HepG2 (cell line): ENCODE measurements around the gene TBC1D5. TPM values are rescaled to one million over a fixed set of nuclear protein-coding genes. Genes with fewer than 3 reads are reported as not detected.

Source experiments
- ATAC-seq: fragments of 200-7000 bp; cut with Tn5 transposase; 3 replicates; pipeline ENCODE4 v1.9.1; 2020; ENCODE audit warnings: mild to moderate bottlenecking, moderate library complexity
- BruUV-seq: library from RNA; stranded (reverse); fragments of 400-500 nt; replicated peaks from 2 replicates; lab custom pipeline; 2021; lab: Mats Ljungman, UMichigan
- CTCF ChIA-PET: fragments of 300-600 bp; formaldehyde crosslinking; extraction: SDS; loops from one replicate; lab custom pipeline; 2021; ENCODE audit warnings: low total read pairs, inconsistent platforms, low intra/inter-chr PET ratio; lab: Yijun Ruan, JAX
- POLR2A ChIA-PET: fragments of 350-600 bp; sonication (Branson Sonifier 250); formaldehyde crosslinking; loops from one replicate; lab custom pipeline; 2020; ENCODE audit warnings: antibody characterized with exemption, inconsistent platforms; lab: Yijun Ruan, JAX
- DNase-seq: peaks from one replicate; pipeline ENCODE4 v3.0.0-alpha.2; 2015; ENCODE audit warnings: low spot score
- FAIRE-seq: peaks from 3 replicates; lab custom pipeline; 2011; peaks lifted over from hg19 to GRCh38; lab: Jason Lieb, UNC
- H2AFZ ChIP-seq: one replicate; pipeline ENCODE4 v1.6.1; 2011; ENCODE audit warnings: low read length, inconsistent platforms
- H3K27ac ChIP-seq: fragments of 300-600 bp; 3 replicates; pipeline ENCODE4 v1.8.0; 2011; ENCODE audit warnings: mixed run types, mild to moderate bottlenecking, mixed read lengths, low read length, inconsistent platforms; ENCODE audit not compliant: insufficient read depth; ENCODE audit errors: extremely low read length
- H3K27me3 ChIP-seq, 2 experiments: fragments of 200-600 bp in 1 of 2; 2 replicates in 1 of 2; 3 replicates in 1 of 2; pipeline versions ENCODE4 v1.6.0 to v1.8.0; 2011; ENCODE audit warnings: low read length in 2 of 2, mild to moderate bottlenecking in 2 of 2, moderate library complexity in 2 of 2, inconsistent platforms in 1 of 2; ENCODE audit not compliant: insufficient read depth in 2 of 2, control insufficient read depth in 1 of 2
- H3K36me3 ChIP-seq, 2 experiments: fragments of 200-600 bp in 1 of 2; replicated peaks in 1 of 2; 2 replicates in 1 of 2; 3 replicates in 1 of 2; pipeline versions ENCODE4 v1.5.1 to v1.8.0; 2011; ENCODE audit warnings: low read length in 2 of 2, inconsistent platforms in 1 of 2; ENCODE audit not compliant: insufficient read depth in 2 of 2, control insufficient read depth in 1 of 2
- H3K4me1 ChIP-seq: 2 replicates; pipeline ENCODE4 v1.5.1; 2012; ENCODE audit warnings: low read length, inconsistent platforms; ENCODE audit not compliant: insufficient read depth
- H3K4me2 ChIP-seq: 2 replicates; pipeline ENCODE4 v1.6.0; 2011; ENCODE audit warnings: low read depth, low read length, inconsistent platforms
- H3K4me3 ChIP-seq, 3 experiments: fragments of 200-600 bp in 1 of 3; sonication (generic), shearing (Covaris generic) in 1 of 3; replicated peaks in 1 of 3; 2 replicates each; pipeline ENCODE4 v1.5.1; 2011 to 2016; ENCODE audit warnings: low read length in 3 of 3, inconsistent platforms in 2 of 3, low read depth in 2 of 3, mild to moderate bottlenecking in 2 of 3, control low read depth in 1 of 3, mixed read lengths in 1 of 3; ENCODE audit not compliant: insufficient read depth in 1 of 3
- H3K79me2 ChIP-seq: one replicate; pipeline ENCODE4 v1.6.1; 2011; ENCODE audit warnings: low read length, inconsistent platforms; ENCODE audit not compliant: insufficient read depth
- H3K9ac ChIP-seq: 2 replicates; pipeline ENCODE4 v1.6.0; 2011; ENCODE audit warnings: mild to moderate bottlenecking, low read depth, low read length, inconsistent platforms; ENCODE audit not compliant: insufficient read depth
- H3K9me3 ChIP-seq: 2 replicates; pipeline ENCODE4 v1.5.1; 2012; ENCODE audit warnings: mild to moderate bottlenecking, low read length
- H4K20me1 ChIP-seq: 2 replicates; pipeline ENCODE4 v1.6.0; 2011; ENCODE audit warnings: inconsistent platforms, mild to moderate bottlenecking, low read length, moderate library complexity; ENCODE audit not compliant: insufficient read depth
- ARNT2 ChIP-seq: sonication (generic); formaldehyde crosslinking; IDR thresholded peaks from 2 replicates; pipeline ENCODE4 v1.8.0; 2022; ENCODE audit warnings: mild to moderate bottlenecking, low read depth, missing genetic modification reagents, moderate library complexity
- GMEB2 ChIP-seq: IDR thresholded peaks from 2 replicates; pipeline ENCODE4 v1.6.1; 2016; ENCODE audit warnings: missing biosample characterization, missing genetic modification reagents, low read depth
- HMG20B ChIP-seq: conservative IDR thresholded peaks from 2 replicates; pipeline ENCODE4 v1.6.1; 2016; ENCODE audit warnings: missing genetic modification reagents, missing compliant biosample characterization
- SAP130 ChIP-seq: IDR thresholded peaks from 2 replicates; pipeline ENCODE4 v1.6.1; 2016; ENCODE audit warnings: low read depth
- SOX5 ChIP-seq: IDR thresholded peaks from 2 replicates; pipeline ENCODE4 v1.6.1; 2016; ENCODE audit warnings: borderline replicate concordance
- TBP ChIP-seq: sonication (generic); formaldehyde crosslinking; IDR thresholded peaks from 2 replicates; pipeline ENCODE4 v1.5.0; 2020; ENCODE audit warnings: missing genetic modification reagents
- WIZ ChIP-seq: sonication (generic); formaldehyde crosslinking; IDR thresholded peaks from 2 replicates; pipeline ENCODE4 v1.5.1; 2020; ENCODE audit warnings: mild to moderate bottlenecking, missing genetic modification reagents
- ZFP36L2 ChIP-seq: sonication (generic); formaldehyde crosslinking; IDR thresholded peaks from 2 replicates; pipeline ENCODE4 v1.4.0; 2020; ENCODE audit warnings: missing genetic modification reagents
- WGBS: methylation state at CpG from one replicate; pipeline ENCODE4 v1.1.6; 2017; ENCODE audit warnings: low lambda C conversion rate; 5-methylcytosine and 5-hydroxymethylcytosine counted together
- in situ Hi-C: cut with HindIII; loops from 2 replicates; pipeline ENCODE4 v1.10.0; 2017; ENCODE audit warnings: low pct_unique_long_range_greater_than_20kb; ENCODE audit not compliant: extremely low pct_ligation_motif_present
- intact Hi-C: fragments of 100-400 bp; cut with micrococcal nuclease; formaldehyde crosslinking; loops from one replicate; pipeline ENCODE4 v1.10.0; 2022; ENCODE audit not compliant: unreplicated experiment
- polyA plus RNA-seq, 8 experiments: library from polyadenylated mRNA; depleted of rRNA in 3 of 8; stranded (reverse) in 7 of 8; unstranded in 1 of 8; fragments of >200 nt; fragmentation: Illumina TruSeq in 4 of 8; extraction: Trizol in 4 of 8; gene quantifications; 2 replicates each; pipeline versions ENCODE4 v1.2.1 to v1.2.3, GENCODE V29; 2011 to 2016; ENCODE audit warnings: low read depth in 4 of 8, missing spikeins in 1 of 8, mixed read lengths in 1 of 8; ENCODE audit not compliant: insufficient read depth in 1 of 8
- total RNA-seq, 5 experiments: library from RNA; depleted of rRNA; stranded (reverse); fragments of >200 nt; fragmentation: Illumina TruSeq; extraction: Trizol; gene quantifications; 2 replicates each; pipeline ENCODE4 v1.2.3, GENCODE V29; 2016; ENCODE audit warnings: low read depth in 1 of 5
- TF ChIP-seq, protein P1 (sequence below): sonication (generic); formaldehyde crosslinking; IDR thresholded peaks from 2 replicates; pipeline ENCODE4 v1.5.0; 2020; ENCODE audit warnings: mild to moderate bottlenecking, missing genetic modification reagents, borderline replicate concordance
- TF ChIP-seq, protein P2 (sequence below): sonication (generic); formaldehyde crosslinking; IDR thresholded peaks from 2 replicates; pipeline ENCODE4 v1.4.0; 2020; ENCODE audit warnings: mild to moderate bottlenecking, missing genetic modification reagents

The TBC1D5 gene
- total and polyA plus RNA-seq, 2 of the 13 experiments (the other 11 are each of a cell fraction or from before 2014, with no cell fraction given) = 19.2 to 33.3 TPM

DNA sequence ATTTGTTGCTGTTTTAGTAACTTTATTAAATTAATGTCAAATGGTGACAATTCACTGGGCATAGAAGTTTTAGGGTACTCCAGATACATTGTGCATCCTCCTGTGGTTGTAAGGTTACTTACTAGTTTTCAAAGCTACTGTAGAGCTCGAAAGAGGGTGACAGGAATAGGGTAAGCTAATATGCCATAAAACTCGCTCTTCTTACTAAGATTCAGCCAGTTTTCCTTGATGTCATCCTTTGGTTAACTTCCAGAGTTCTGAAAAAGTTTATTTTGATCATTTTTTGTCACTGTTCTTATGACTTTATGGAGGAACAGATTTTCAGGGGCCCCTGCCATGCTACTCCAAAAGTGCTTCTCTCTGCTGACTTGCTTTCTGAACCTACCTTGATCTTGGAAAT is 522.8 kb downstream of the TBC1D5 start:
- no peak overlapping the region for H3K9ac ChIP-seq
- H3K4me2 ChIP-seq = no peak overlapping the region
- WGBS = 100% methylated on average over 2 of the region's 2 CpGs
- no peaks in the 10 kb centered on the region for H3K27me3 ChIP-seq
- POLR2A ChIA-PET = no interaction called here
- in situ Hi-C loops (no loop called here), intact Hi-C loops (no loop called here)
- H3K79me2 ChIP-seq = no peaks in the 10 kb centered on the region
- H3K4me3 ChIP-seq = no peak overlapping the region
- no peaks in the 10 kb centered on the region for H3K4me1 ChIP-seq
- no peaks in the 10 kb centered on the region for H4K20me1 ChIP-seq
- TF ChIP-seq WIZ (CRISPR knock-in tag) = no peak
- no peak for TF ChIP-seq SAP130
- TF ChIP-seq GMEB2 = no peak
- TF ChIP-seq, protein P1, sequence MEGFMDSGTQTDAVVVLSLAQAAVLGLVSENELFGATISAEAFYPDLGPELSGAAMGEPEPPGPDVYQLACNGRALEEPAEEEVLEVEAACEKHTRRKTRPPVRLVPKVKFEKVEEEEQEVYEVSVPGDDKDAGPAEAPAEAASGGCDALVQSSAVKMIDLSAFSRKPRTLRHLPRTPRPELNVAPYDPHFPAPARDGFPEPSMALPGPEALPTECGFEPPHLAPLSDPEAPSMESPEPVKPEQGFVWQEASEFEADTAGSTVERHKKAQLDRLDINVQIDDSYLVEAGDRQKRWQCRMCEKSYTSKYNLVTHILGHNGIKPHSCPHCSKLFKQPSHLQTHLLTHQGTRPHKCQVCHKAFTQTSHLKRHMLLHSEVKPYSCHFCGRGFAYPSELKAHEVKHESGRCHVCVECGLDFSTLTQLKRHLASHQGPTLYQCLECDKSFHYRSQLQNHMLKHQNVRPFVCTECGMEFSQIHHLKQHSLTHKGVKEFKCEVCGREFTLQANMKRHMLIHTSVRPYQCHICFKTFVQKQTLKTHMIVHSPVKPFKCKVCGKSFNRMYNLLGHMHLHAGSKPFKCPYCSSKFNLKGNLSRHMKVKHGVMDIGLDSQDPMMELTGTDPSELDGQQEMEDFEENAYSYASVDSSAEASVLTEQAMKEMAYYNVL = no peak
- no peak for TF ChIP-seq ARNT2
- no peak for TF ChIP-seq ZFP36L2 (CRISPR knock-in tag)
- no peak for TF ChIP-seq TBP (CRISPR knock-in tag)
- no peak for TF ChIP-seq HMG20B
- no peak for TF ChIP-seq SOX5
- TF ChIP-seq, protein P2, sequence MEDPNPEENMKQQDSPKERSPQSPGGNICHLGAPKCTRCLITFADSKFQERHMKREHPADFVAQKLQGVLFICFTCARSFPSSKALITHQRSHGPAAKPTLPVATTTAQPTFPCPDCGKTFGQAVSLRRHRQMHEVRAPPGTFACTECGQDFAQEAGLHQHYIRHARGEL = no peak
- DNase-seq (no peak), ATAC-seq (no peak), FAIRE-seq (no peak)
- no peaks in the 10 kb centered on the region for H3K36me3 ChIP-seq
- H3K9me3 ChIP-seq = no peaks in the 10 kb centered on the region
- no peak overlapping the region for H2AFZ ChIP-seq
- CTCF ChIA-PET = no interaction called here
- no TSS peak for BruUV-seq
- H3K27ac ChIP-seq = no peak overlapping the region
